Ascending aorta (tissue), 2 donors: ENCODE measurements around the gene GPHN. TPM values are rescaled to one million over a fixed set of nuclear protein-coding genes. Genes with fewer than 3 reads are reported as not detected.

ENCODE experiments used
- DNase-seq, 2 donors: peaks; one replicate each; pipeline ENCODE4 v3.0.0-alpha.2; 2019; ENCODE audit warnings: low spot score in 2 of 2
- H3K27ac ChIP-seq, 2 donors: fragments of 200-600 bp; sonication (generic); one replicate each; pipeline ENCODE4 v1.5.1; 2016 to 2017; ENCODE audit warnings: mild to moderate bottlenecking in 1 of 2
- H3K27me3 ChIP-seq: fragments of 200-600 bp; sonication (generic); one replicate; pipeline ENCODE4 v1.5.1; 2017
- H3K36me3 ChIP-seq, 2 donors: fragments of 200-600 bp; sonication (generic); one replicate each; pipeline ENCODE4 v1.5.1; 2016
- H3K4me1 ChIP-seq, 2 donors: fragments of 200-600 bp; sonication (generic); one replicate each; pipeline ENCODE4 v1.5.1; 2016 to 2017; ENCODE audit warnings: mild to moderate bottlenecking in 1 of 2
- H3K4me3 ChIP-seq, 2 donors: fragments of 200-600 bp; sonication (generic); one replicate each; pipeline ENCODE4 v1.5.1; 2016 to 2017; ENCODE audit warnings: mild to moderate bottlenecking in 1 of 2
- H3K9me3 ChIP-seq, 2 donors: fragments of 200-600 bp; sonication (generic); one replicate each; pipeline ENCODE4 v1.5.1; 2016
- intact Hi-C: fragments of 100-400 bp; cut with DNase I; formaldehyde crosslinking; loops from one replicate; pipeline ENCODE4 v1.15.1; 2023
- total RNA-seq: library from RNA; depleted of rRNA; stranded (reverse); fragments of >200 nt; gene quantifications from one replicate; pipeline ENCODE4 v1.1.0, GENCODE V29; 2016
- TF ChIP-seq, protein P1 (sequence below), 3 experiments: fragments of 200-600 bp in 2 of 3; fragments of 450-650 bp in 1 of 3; sonication (generic) in 2 of 3; IDR thresholded peaks; one replicate each; pipeline ENCODE4 v1.5.1; 2016 to 2019; ENCODE audit warnings: antibody characterized with exemption in 3 of 3, mild to moderate bottlenecking in 1 of 3, moderate library complexity in 1 of 3

GPHN gene
- total RNA-seq, 1 donor from 2014 or later = 3.3 TPM

GRCh38 chr14:66955159-66955558 lies 447.2 kb downstream of the GPHN start:
- Histone ChIP-seq H3K9me3 (peaks cover 5 to 21% of the 10 kb centered on the region in 2 donors), H3K4me3 (no peak overlapping the region), H3K4me1 (no peaks in the 10 kb centered on the region), H3K36me3 (peaks cover 0 to 8% of the 10 kb centered on the region in 2 donors), H3K27me3 (no peaks in the 10 kb centered on the region), H3K27ac (no peak overlapping the region)
- DNase-seq = no peak
- intact Hi-C loops = no loop called here
- TF ChIP-seq, protein P1, sequence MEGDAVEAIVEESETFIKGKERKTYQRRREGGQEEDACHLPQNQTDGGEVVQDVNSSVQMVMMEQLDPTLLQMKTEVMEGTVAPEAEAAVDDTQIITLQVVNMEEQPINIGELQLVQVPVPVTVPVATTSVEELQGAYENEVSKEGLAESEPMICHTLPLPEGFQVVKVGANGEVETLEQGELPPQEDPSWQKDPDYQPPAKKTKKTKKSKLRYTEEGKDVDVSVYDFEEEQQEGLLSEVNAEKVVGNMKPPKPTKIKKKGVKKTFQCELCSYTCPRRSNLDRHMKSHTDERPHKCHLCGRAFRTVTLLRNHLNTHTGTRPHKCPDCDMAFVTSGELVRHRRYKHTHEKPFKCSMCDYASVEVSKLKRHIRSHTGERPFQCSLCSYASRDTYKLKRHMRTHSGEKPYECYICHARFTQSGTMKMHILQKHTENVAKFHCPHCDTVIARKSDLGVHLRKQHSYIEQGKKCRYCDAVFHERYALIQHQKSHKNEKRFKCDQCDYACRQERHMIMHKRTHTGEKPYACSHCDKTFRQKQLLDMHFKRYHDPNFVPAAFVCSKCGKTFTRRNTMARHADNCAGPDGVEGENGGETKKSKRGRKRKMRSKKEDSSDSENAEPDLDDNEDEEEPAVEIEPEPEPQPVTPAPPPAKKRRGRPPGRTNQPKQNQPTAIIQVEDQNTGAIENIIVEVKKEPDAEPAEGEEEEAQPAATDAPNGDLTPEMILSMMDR (IDR thresholded peaks at IDR 0.05) = no peak

GRCh38 chr14:66959437-66960050 lies 451.6 kb downstream of the GPHN start:
- Histone ChIP-seq H3K27ac (no peak overlapping the region), H3K27me3 (no peaks in the 10 kb centered on the region), H3K4me1 (no peaks in the 10 kb centered on the region), H3K4me3 (no peak overlapping the region), H3K36me3 (peaks cover 0 to 8% of the 10 kb centered on the region in 2 donors), H3K9me3 (peaks cover 5 to 24% of the 10 kb centered on the region in 2 donors)
- intact Hi-C loops = no loop called here
- DNase-seq = no peak
- TF ChIP-seq, protein P1 (IDR thresholded peaks at IDR 0.05) = no peak

- no peaks in the 10 kb centered on the region for H3K27me3 ChIP-seq
- H3K27ac ChIP-seq = no peak overlapping the region
- intact Hi-C loops = no loop called here
- no peaks in the 10 kb centered on the region for H3K4me1 ChIP-seq
- H3K36me3 ChIP-seq = peaks cover 0 to 7% of the 10 kb centered on the region in 2 donors
- DNase-seq = no peak
- H3K9me3 ChIP-seq = no peaks in the 10 kb centered on the region
- no peak overlapping the region for H3K4me3 ChIP-seq
- TF ChIP-seq, protein P1 (IDR thresholded peaks at IDR 0.05) = no peak
These were observed 457.9 kb downstream of the GPHN start for GRCh38 chr14:66965831-66966230.

DNA sequence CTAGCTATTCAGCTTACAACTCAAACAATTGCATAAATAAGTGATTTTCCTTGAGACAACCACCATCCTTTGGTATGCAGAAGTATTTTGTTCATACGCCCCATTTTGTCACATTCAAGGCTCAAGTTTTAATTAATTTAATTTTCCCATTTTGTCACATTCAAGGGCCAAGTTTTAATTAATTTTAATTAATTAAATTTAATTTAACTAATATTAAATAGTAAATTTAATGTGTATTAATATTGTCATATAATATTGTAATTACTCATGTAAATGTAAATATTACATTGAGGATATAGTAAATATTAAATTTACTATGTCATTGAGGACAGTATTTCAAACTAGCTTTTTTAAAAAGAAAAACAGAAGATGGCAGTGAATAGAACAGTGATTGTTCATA lies 464.5 kb downstream of the GPHN start:
- Histone ChIP-seq H3K4me3 (no peak overlapping the region), H3K36me3 (no peaks in the 10 kb centered on the region), H3K27me3 (no peaks in the 10 kb centered on the region), H3K27ac (no peak overlapping the region), H3K4me1 (no peaks in the 10 kb centered on the region), H3K9me3 (no peaks in the 10 kb centered on the region)
- intact Hi-C loops = no loop called here
- no peak for DNase-seq
- TF ChIP-seq, protein P1 (IDR thresholded peaks at IDR 0.05) = no peak

- no peak for DNase-seq
- Histone ChIP-seq H3K27me3 (no peaks in the 10 kb centered on the region), H3K4me1 (no peaks in the 10 kb centered on the region), H3K36me3 (no peaks in the 10 kb centered on the region), H3K9me3 (no peaks in the 10 kb centered on the region), H3K4me3 (no peak overlapping the region), H3K27ac (no peak overlapping the region)
- intact Hi-C loops = no loop called here
- TF ChIP-seq, protein P1 (IDR thresholded peaks at IDR 0.05) = no peak
These were observed 466.6 kb downstream of the GPHN start for GRCh38 chr14:66974397-66975025.
